GM20431 (cell line): ENCODE data around the gene USP48.

ENCODE experiments used
- in situ Hi-C: fragments of 300-500 bp; cut with MseI, MboI; formaldehyde crosslinking; loops from one replicate; pipeline ENCODE4 v1.15.0; 2020; ENCODE audit warnings: low sequenced_read_pairs; ENCODE audit not compliant: unreplicated experiment

USP48 gene

DNA sequence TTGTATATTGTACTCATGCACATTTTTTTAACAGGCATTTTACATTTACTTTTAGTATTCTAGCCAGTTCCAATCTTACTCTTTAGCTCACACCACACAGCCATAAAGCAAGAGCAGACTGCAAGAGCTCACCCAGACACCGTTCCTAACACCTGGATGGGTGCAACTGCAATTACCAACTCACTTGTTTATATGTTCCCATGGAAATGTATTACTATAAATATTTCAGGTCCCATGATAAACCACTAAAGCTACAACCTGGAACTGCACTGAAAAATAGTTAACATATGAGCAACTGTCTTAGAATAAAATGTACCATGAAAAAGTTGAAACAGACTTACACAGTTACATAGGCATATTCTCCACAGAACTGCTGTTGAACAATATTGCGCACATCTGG lies 30.8 kb downstream of the USP48 start:
- in situ Hi-C loops = no loop called here

DNA sequence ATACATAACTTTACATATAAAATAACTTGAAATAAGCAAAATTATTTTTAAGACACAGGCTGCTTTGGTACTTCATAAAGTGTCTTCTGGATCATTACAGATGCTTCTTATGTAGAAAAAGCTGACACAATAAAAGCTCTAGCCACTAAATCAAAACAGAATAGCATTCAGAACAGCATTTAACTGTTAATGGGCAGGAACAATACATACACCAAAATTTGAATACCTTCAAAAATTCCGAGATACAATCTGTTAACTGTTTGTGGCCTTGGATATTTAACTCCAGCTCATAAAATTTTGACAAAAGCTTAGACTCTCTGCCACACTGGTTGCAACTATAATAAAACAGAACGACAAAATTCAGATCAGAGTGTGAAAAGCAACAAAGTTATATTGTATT lies 31.7 kb downstream of the USP48 start:
- in situ Hi-C loops = no loop called here

DNA sequence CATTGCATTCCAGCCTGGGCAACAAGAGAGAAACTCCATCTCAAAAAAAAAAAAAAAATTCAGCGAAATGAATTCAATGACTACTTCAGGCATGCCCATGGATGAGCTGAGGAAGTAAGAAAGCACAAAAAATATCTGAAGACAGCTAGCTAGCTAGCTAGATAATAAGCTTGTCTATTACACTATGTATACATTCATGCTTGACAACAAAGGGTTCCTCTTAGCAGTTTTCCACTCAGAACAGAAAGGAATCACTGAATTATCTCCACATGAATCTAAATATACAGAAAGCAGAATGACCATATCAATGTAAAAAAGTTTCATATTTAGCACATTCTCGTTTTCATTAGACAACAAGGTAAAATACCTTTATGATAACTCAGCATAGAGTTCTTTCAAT lies 32.1 kb downstream of the USP48 start:
- in situ Hi-C loops = no loop called here

DNA sequence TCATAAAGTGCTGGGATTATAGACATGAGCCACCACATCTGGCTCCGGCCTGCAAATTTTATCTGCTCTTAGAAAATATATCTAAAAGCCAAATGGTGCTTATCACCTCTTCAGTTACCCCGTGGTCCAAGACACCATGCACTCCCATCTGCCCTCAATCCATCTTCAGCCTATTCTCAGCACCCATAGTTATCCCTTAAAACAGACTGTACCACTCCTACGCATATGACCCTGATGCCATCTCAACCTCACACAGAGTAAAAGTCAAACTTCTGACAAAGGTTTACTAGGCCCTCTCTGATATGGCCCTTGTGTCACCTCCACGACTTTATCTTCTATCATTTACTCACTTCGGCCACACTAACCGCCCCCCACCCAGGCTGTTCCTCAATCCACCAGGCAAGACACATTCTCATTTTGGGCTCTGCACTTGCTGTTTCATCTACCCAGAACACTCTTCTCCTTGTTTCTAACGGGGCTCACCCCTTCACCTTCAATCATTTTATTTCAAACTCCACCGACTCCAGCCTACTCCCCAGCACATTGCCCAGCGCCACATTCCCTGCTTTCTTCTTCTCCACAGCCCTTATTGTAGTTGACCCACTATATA lies 33.0 kb downstream of the USP48 start:
- in situ Hi-C loops = no loop called here

DNA sequence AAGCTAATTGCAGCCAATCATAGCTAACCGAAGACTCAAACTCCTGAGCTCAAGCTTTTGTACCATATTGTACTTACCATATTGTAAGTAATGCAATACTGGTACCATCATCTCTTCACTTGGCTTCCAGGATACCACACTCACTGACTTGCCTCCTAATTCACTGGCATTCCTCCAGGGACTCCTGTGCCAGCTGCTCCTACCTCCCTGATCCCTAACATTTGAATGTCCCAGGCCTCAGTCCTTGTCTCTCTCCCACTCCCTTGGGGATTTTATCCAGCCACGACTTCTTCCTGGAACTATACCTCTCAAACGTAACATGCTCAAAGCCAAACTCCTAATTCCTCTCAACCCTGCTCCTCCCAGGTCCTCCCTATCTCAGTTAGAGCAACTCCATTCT lies 33.8 kb downstream of the USP48 start:
- in situ Hi-C loops = no loop called here

DNA sequence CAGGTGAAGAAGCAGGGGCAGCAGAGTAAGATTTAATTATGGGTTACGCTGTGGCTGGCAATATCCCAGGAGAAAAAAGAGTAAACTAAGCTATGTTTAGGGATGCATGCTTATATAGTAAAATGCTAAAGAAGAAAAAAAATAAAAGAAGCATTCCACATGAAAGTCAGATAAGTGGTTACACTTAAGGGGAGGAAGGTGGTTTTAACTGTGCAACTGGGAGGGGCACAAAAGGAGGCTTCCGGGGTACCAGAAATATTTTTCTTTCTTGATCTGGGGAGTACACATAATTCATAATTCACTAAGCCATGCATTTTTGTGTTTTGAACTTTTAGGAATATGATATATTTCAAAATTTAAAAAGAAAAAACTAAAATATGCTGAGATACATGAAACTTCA lies 39.5 kb downstream of the USP48 start:
- in situ Hi-C loops = no loop called here

DNA sequence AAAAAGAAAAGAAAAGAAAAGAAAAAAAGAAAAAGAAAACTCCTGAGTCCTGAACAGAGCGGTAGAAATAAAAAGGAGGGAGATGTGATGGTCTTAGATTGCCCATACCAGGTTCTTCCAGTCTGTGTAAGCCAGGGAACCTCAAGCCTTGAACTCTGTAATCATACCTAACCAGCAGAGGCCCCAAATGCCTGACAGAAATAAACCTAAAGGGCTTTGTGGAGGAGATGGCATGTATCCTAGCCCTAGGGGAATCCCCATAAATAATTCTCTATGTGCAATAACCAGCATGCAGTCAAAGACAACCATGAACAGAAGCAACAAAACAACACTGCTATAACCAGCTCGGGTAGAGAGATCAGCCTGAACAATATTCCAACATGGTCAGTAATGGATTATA lies 40.4 kb downstream of the USP48 start:
- in situ Hi-C loops = no loop called here

DNA sequence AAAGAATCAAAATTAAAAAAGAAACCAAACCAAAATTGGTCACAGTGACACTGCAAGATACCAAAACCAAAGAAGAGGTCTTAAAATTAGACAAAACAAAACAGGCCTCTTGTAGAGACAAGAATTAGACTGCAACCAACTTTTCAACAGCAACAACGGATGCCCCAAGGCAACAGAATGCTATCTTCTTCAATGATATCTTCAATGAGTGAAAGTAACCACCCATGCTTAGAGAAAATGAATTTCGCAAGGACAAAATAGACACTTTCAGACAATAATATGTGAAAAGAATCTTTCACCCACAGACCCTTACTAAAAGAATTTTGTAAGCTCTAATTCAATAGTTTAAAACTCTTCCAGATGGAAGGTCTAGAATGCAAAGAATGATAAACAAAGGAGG lies 41.7 kb downstream of the USP48 start:
- in situ Hi-C loops = no loop called here

DNA sequence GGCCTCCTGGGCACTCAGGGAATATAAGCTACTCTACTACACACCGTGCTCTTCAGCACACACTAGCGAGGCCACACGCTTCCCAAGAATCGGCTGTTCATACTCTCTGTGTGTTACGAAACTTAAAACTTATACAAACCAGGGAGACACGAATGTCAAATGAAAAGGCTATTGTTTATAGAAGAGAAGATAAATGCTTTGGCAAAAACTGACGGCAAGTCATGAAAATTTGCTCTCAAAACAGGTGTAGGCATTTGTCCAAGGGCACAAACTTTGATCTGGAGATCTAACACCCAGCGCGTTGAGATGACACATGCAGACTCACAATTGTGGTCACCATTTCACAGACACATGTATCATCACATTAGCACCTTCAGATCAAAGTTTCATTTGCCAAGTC lies 46.1 kb downstream of the USP48 start:
- in situ Hi-C loops = no loop called here

DNA sequence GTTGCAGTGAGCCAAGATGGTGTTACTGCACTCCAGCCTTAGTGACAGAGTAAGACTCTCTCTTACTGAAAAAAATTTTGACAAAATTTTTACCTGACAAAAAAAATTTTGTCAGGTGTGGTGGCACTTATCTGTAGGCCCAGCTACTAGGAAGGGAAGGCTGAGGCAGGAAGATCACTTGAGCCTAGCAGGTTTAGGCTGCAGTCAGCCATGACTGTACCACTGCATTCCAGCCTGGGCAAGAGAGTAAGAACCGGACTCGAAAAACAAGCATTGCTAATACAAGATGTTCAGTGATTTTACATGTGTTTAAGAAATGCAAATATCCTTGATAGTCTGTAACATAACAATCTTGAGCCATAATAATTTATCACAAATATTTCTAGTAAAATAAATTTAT lies 46.9 kb downstream of the USP48 start:
- in situ Hi-C loops = no loop called here

DNA sequence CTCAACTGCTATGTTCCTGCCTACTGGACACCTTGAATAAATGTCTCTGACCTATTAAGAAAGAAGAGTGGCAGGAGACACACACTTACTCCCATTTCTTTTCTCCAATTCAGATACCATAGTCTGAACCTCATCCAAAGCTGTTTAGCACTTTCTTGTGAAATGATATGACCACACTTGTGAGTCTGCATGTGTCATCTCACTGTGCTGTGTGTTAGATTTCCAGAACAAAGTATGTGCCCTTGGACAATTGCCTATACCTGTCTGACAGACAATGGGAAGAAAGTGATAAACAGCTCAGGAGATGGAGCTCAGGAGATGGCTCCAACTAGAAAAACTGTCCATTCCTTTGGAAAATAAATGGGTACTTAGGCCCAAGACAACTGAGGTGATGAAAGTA lies 48.4 kb downstream of the USP48 start:
- in situ Hi-C loops = no loop called here

DNA sequence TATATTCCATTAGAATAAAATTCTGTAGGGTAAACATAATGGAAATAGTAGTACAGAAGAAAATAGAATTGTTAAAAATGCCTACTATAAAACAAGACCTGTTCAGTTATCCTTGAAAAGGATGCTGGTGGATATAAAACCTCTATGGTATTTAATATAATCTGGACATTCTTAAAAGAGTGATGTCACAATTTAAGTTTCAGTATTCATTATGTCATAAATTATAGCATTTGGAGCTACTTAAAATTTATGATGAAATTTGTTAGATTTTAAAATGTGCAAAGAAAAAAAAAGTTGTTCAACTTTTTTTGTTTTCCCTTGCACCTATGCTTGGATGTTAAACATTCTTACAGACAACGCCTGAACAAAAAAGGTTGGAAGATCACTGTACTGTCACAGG lies 50.3 kb downstream of the USP48 start:
- in situ Hi-C loops = no loop called here

DNA sequence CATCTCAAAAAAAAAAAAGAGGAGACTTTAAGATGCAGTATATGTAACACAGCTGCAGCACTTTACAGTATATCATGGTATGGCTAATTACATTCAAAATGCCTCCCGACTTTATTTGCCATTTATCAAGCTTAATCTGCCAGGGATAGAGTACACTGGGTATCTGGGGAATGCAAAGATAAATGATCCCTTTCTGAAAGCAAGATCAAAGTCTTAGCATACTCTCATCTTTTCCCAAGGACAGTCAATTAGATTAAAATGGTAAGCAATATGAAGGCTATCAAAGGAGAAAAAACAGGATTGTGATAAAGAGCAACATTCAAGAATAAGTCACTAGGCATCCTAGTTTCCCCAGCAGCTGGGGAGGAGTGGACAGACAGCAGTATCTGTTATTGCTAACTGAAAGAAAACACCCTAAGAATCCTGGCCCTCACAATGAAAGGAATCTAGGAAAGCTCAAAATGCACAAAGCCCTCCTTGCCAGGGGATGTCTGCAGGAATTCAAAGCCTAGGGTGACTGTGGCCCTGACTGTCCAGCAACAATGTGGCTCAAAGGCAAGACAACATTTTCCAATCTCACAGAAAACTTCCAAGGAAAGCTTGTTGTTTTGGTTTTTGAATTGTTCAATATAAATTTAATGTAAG lies 57.1 kb downstream of the USP48 start:
- in situ Hi-C loops = no loop called here

DNA sequence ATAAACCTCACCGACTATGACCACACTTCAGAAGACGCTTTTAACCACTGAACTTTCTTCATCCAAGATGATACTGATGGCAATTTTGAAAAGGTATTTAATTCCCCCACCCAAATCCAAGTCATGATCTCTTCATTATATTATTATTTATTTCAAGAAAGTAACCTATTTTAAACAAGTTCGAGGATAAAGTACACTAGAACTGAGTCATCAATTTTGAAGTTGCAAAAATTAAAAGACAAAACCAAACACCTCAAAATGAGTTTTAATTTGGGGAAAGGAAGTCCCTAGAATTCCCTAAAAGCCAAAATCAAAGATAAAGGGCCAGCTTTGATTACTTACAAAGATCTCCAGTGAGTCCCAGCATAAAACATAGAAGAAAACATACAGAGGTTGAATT lies 58.4 kb downstream of the USP48 start:
- in situ Hi-C loops = no loop called here

DNA sequence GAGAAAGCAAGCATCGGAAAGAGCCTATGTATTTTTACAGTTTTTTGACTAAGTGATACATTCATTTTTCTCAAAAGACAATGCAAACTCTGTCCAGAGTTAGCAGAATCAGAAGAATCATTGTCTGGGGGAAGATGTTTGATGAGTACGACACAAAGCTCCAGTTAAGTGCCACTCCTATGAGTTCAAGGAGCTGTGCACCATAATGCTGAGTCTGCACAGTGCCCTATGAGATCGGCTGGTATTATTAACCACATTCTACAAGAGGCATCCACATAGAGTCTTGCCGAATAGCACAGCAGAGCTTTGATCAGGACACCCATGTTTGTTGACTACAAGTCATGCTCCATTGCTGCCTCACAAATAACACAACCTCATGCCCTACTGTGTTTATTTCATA lies 58.9 kb downstream of the USP48 start:
- in situ Hi-C loops = no loop called here

DNA sequence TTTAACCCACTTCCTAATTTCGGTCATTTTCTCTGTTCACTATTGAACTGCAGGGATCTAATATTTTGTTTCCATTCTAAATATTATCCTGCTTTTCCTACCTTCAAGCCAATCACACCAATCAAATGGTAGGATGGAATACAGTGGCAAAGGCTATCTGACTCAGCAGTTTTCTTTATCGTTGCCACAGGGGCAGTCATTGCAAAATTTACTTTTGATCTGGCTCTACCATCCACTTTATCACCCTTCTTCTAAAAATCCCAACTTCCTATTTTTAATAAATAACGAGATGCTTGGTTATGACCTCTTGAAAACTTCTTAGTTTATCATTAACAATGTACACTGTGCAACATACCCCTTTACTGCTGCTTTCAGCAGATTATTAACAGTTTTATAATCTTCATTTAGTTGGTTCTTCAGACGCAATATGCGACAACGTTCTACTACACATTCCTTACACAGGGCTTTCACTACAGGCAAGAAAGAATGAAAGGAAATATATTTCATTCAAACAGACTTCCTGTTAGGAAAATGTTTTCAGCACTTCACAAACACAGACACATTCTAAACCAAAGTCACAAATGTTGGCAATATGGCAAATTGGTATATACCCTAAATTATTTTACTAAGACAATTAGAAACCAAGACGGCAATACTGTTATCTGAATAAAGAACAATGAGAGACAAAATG lies 61.5 kb downstream of the USP48 start:
- in situ Hi-C loops = no loop called here

DNA sequence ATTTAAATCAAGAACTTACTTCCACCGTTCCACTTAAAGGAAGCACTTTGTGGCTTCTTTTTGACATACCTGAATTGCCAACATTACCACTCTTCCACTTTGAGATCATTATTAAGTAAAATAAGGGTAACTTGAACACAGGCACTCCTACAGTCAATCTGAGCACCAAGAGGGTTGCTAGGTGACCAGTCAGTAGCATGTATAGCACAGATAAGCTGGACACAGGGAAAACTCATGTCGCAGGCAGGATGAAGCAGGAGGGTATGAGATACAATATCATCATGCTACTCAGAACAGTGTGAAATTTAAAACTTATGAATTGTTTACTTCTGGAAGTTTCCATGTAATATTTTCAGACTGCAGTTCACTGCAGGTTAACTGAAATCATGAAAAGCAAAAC lies 66.8 kb downstream of the USP48 start:
- in situ Hi-C loops = no loop called here

DNA sequence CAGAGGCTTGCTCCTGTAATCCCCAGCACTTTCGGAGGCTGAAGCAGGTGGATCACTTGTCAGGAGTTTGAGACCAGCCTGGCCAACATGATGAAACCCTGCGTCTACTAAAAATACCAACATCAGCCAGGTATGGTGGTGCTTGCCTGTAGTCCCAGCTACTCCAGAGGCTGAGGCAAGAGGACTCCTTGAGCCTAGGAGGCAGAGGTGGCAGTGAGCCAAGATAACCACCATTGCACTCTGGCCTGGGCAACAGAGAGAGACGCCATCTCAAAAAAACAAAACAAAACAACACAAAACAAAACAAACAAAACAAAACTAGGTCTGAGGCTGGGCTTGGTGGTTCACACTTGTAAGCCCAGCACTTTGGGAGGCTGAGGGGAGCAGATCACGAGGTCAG lies 75.1 kb downstream of the USP48 start:
- in situ Hi-C loops = no loop called here

DNA sequence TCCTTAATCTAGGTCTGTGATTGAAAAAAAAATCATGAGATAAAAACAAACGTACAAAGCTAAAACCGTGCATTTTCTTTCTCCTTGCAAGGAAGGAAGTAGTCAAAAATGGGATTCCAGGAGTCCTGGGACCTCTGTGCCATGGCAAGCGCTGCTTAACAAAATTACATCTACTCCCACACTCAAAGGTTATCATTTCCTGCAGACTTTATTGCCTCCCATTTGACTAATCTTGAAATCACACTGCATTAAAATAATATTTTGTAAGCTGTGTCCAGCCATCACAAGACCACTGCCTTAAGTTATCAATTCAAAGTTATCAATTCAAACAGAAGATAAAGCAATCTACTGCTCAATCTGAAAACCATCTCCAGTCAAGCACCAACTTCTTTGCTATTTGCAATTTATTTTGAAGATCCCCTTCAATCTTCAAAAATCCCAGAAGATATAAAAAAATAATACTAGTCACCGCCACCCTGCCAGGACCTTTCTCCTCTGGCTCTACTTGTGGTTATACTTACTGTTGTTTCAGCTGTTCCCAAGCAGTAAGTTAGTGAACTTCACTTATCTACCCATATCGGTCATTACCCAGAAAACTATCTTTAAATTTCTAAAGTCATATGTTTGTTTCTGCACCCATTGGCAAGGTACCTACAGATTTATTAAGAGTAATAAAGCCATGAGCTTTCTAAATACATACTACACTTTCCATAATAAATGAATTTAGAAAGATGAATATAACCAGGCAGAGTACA lies 75.7 kb downstream of the USP48 start:
- in situ Hi-C loops = no loop called here

DNA sequence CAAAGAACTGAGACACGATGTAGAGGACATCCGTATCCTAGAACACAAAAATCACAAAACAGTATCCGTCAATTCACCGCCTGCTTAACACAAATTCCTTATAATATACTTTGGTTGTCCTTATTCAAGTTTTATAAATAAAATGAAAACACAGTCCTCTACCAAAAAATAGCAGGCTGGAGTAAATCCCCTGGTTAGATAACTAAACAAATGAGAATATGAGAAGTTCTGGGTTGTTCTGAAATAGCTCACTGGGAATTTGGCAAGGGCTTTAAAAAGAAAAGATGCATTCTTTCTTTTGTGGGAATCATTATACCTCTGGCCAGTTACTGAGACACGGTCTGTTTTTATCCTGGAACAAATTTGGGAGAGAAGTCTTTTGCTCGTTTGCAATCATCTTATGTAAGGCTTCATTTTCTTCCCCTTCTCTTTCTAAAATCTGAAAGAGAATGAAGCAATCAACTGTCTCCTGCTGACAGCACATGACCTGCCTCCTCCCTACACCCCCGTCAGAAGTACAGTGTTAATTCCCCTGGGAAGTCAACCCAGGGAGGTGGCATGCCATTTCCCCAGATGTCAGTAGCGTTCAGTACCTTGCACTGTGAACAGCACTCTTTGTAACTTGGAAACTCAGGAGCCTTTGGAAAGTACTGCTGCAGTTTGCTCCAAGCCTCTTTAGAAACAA lies 76.7 kb downstream of the USP48 start:
- in situ Hi-C loops = no loop called here
